Right lobe of liver (tissue), 6 donors: ENCODE measurements around the gene SH3RF3. TPM values are rescaled to one million over a fixed set of nuclear protein-coding genes. Genes with fewer than 3 reads are reported as not detected.
"Not testable (repeated sequence)": the region's sequence is repeated elsewhere in the genome, so short reads cannot be mapped to it uniquely, and the experiment has no call there.

Source experiments
- ATAC-seq, 4 donors: fragments of 200-7000 bp; cut with Tn5 transposase; one replicate each; pipeline ENCODE4 v1.9.1; 2020; ENCODE audit warnings: mild to moderate bottlenecking in 4 of 4, moderate library complexity in 4 of 4
- DNase-seq, 3 donors: peaks; one replicate each; pipeline ENCODE4 v3.0.0-alpha.2; 2020
- H3K27ac ChIP-seq, 3 donors: fragments of 200-600 bp; one replicate each; pipeline ENCODE4 v1.8.0; 2022
- H3K27me3 ChIP-seq, 2 donors: fragments of 200-600 bp; one replicate each; pipeline ENCODE4 v1.8.0; 2022
- H3K36me3 ChIP-seq, 4 donors: fragments of 200-600 bp; sonication (generic) in 1 of 4; one replicate each; pipeline versions ENCODE4 v1.5.1 to v1.8.0; 2017 to 2022; ENCODE audit warnings: control low read depth in 1 of 4
- H3K4me1 ChIP-seq, 4 donors: fragments of 200-600 bp; sonication (generic) in 1 of 4; one replicate each; pipeline versions ENCODE4 v1.5.1 to v1.8.0; 2017 to 2022; ENCODE audit warnings: control low read depth in 1 of 4
- H3K4me3 ChIP-seq, 3 donors: fragments of 200-600 bp; one replicate each; pipeline ENCODE4 v1.8.0; 2022
- H3K9me3 ChIP-seq, 4 donors: fragments of 200-600 bp; sonication (generic) in 1 of 4; one replicate each; pipeline versions ENCODE4 v1.5.1 to v1.8.0; 2017 to 2022; ENCODE audit warnings: control low read depth in 1 of 4
- POLR2A ChIP-seq: fragments of 450-650 bp; IDR thresholded peaks from one replicate; pipeline ENCODE4 v1.6.1; 2017; ENCODE audit warnings: antibody characterized with exemption, mild to moderate bottlenecking
- WGBS: methylation state at CpG from one replicate; pipeline ENCODE4 v1.1.6; 2018; ENCODE audit warnings: low coverage, low lambda C conversion rate; ENCODE audit not compliant: insufficient coverage; ENCODE audit errors: missing lambda C conversion rate; 5-methylcytosine and 5-hydroxymethylcytosine counted together
- intact Hi-C, 2 donors: fragments of 100-400 bp; cut with DNase I; formaldehyde crosslinking; loops; one replicate each; pipeline versions ENCODE4 v1.11.2 to v1.14.1; 2022
- total RNA-seq, 6 experiments: library from RNA; depleted of rRNA in 2 of 6; stranded (reverse); fragments of >200 nt in 2 of 6; fragmentation: NEBNext Ultra II Directional in 3 of 6; extraction: Animal tissue kit (Norgen Biotek cat#: 25700) in 3 of 6; gene quantifications; one replicate each; pipeline versions ENCODE4 v1.1.0 to v1.2.4, GENCODE V29; 2016 to 2023
- TF ChIP-seq, protein P1 (sequence below), 4 donors: fragments of 200-600 bp in 3 of 4; fragments of 450-650 bp in 1 of 4; IDR thresholded peaks; one replicate each; pipeline versions ENCODE4 v1.5.1 to v1.8.0; 2016 to 2022; ENCODE audit warnings: antibody characterized with exemption in 4 of 4, mild to moderate bottlenecking in 2 of 4
- donor health status: DM: no; HTN: yes; CAD: no.
- donor health status: DM: no; HTN: no; CAD: no.
- donor health status: DM: no; HTN: no; CAD: no.
- donor health status: DM: no; HTN: yes; CAD: no.
- donor health status: DM: no; HTN: yes; CAD: no.

SH3RF3 gene
- total RNA-seq, 6 experiments from 2014 or later = 0.68 to 1.6 (median 1.2) TPM

DNA sequence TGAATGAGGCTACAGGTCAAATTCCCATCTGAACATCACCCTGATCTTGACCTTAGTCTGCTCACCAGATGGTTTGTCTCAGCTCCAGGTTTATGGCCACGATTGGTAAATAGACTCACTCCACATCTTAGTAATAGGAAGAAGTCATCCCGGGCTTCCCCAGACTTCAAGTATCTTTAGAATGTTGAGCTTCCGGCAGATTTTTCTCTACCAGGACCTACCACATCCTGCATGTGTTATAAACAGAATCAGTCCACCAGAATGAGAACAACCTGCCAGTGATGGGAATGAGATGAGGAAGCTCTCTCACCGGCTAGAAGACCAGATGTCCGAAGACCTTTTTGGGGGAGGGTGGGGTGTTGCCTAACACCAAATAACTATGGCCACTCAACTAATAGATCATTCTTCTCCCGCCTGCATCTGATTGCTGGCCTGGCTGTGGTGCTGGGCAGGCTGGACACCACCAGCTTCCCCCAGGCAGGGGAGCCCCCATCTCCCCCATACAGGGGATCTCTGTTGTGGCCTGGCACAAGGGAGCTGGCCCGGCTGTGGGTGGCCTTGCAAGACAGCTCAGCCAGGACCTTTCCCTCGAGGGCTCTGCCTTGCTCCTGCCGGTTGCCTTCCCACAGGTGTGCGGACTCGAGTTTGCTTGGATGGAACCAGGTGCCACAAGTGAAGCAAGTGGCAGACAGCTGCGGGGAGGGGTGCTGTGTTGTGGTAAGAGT lies 88.5 kb downstream of the SH3RF3 start:
- 61% methylated on average over 10 of the region's 12 CpGs for WGBS
- Histone ChIP-seq H3K4me3 (no peak overlapping the region), H3K36me3 (no peaks in the 10 kb centered on the region), H3K27me3 (no peaks in the 10 kb centered on the region), H3K4me1 (peaks cover 0 to 10% (median 5%) of the 10 kb centered on the region in 4 donors), H3K27ac (peak overlapping the region in 2 of 3 donors; percentile 44 to 55), H3K9me3 (no peaks in the 10 kb centered on the region)
- intact Hi-C loops = no loop called here
- ATAC-seq (no peak), DNase-seq (no peak)
- no peak for TF ChIP-seq POLR2A
- TF ChIP-seq, protein P1, sequence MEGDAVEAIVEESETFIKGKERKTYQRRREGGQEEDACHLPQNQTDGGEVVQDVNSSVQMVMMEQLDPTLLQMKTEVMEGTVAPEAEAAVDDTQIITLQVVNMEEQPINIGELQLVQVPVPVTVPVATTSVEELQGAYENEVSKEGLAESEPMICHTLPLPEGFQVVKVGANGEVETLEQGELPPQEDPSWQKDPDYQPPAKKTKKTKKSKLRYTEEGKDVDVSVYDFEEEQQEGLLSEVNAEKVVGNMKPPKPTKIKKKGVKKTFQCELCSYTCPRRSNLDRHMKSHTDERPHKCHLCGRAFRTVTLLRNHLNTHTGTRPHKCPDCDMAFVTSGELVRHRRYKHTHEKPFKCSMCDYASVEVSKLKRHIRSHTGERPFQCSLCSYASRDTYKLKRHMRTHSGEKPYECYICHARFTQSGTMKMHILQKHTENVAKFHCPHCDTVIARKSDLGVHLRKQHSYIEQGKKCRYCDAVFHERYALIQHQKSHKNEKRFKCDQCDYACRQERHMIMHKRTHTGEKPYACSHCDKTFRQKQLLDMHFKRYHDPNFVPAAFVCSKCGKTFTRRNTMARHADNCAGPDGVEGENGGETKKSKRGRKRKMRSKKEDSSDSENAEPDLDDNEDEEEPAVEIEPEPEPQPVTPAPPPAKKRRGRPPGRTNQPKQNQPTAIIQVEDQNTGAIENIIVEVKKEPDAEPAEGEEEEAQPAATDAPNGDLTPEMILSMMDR (IDR thresholded peaks at IDR 0.05) = no peak

DNA sequence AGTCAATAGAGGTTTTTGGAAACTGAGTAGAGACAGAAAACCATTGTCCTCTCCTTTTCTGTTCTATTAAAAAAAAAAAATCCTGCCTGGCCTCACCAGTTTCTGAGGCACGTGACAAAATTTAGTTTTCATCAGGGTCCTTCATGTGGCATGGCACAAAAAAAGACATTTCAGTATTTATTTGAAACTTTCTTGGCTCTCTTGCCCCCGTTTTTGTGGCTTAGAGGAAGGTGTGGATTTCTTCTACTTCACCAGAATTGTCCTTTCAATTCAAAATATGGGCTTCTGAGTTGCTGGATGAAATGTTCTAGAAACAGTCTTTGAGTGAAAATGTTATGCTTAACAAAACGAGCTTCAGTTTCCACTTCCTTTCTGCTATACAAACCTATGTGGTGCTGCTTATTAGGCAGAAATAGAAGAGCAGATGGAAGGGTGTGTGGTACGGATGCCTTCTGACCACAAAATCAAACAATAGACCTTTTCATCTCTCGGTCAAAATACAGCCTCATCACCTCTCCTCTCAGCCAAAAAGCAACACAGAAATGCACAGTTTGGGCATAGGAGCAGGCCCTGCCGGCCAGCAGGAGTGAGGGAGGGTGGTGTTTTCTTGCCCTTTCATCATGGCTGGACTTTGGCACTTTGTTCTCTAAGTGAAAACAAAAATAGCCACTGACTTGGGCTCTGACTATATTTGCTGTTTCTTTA lies 89.2 kb downstream of the SH3RF3 start:
- no peaks in the 10 kb centered on the region for H3K36me3 ChIP-seq
- peak in 1 of 3 donors; percentile 78 for DNase-seq
- TF ChIP-seq, protein P1 (IDR thresholded peaks at IDR 0.05) = peak in 2 of 4 donors; percentile 6 to 9
- TF ChIP-seq POLR2A = no peak
- ATAC-seq = peak; percentile 88 to 95 (median 93)
- H3K27me3 ChIP-seq = no peaks in the 10 kb centered on the region
- no peaks in the 10 kb centered on the region for H3K9me3 ChIP-seq
- H3K27ac ChIP-seq = peak overlapping the region in 2 of 3 donors; percentile 44 to 55
- H3K4me3 ChIP-seq = peak overlapping the region in 1 of 3 donors; percentile 8
- WGBS = 21% methylated on average over 6 of the region's 6 CpGs
- intact Hi-C loops = no loop called here
- peaks cover 0 to 10% (median 5%) of the 10 kb centered on the region in 4 donors for H3K4me1 ChIP-seq

DNA sequence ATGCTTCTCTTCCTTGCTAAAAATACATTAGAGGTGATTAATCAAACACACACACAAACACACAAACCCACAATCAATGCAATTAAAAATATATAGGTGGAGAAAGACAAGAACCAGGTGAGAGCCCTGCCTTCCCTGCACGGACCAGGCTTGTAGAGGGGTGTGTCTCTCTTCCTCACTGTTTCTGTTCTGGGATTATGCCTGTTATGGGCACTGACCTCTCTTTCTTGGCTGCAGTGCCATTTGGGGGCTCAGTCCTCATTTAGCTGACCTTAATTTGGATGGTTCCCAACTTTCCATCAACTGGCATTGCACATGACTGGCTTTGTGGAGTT lies 89.8 kb downstream of the SH3RF3 start:
- Histone ChIP-seq H3K36me3 (no peaks in the 10 kb centered on the region), H3K4me3 (peak overlapping the region in 1 of 3 donors; percentile 8), H3K27me3 (no peaks in the 10 kb centered on the region), H3K9me3 (no peaks in the 10 kb centered on the region), H3K27ac (peak overlapping the region in 2 of 3 donors; percentile 44 to 52), H3K4me1 (peaks cover 0 to 10% (median 5%) of the 10 kb centered on the region in 4 donors)
- DNase-seq = peak in 1 of 3 donors; percentile 44
- intact Hi-C loops = no loop called here
- peak; percentile 41 to 75 (median 48) for ATAC-seq
- TF ChIP-seq POLR2A = no peak
- TF ChIP-seq, protein P1 (IDR thresholded peaks at IDR 0.05) = no peak
- WGBS = 10% methylated on average over 1 of the region's 1 CpG

DNA sequence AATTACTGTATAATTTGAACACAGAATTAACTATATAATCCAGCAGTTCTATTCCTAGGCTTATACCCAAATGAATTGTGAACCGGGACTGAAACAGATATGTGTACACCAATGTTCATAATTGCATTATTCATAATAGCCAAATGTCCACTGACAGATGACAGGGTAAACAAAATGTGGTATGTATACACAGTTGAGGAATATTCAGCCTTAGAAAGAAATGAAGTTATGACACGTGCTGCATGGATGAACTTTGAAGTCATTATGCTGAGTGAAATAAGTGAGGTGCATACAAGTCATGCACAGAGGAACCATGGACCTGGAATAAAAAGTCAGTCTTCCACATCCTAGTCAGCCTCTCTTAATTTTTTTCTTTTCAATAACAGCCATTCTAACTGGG lies 91.9 kb downstream of the SH3RF3 start:
- Histone ChIP-seq H3K36me3 (no peaks in the 10 kb centered on the region), H3K9me3 (no peaks in the 10 kb centered on the region), H3K4me1 (peaks cover 0 to 14% (median 5%) of the 10 kb centered on the region in 4 donors), H3K4me3 (no peak overlapping the region), H3K27me3 (no peaks in the 10 kb centered on the region), H3K27ac (no peak overlapping the region)
- no peak for ATAC-seq
- intact Hi-C loops = no loop called here
- WGBS = 94% methylated on average over 2 of the region's 2 CpGs
- TF ChIP-seq POLR2A = no peak
- TF ChIP-seq, protein P1 (IDR thresholded peaks at IDR 0.05) = no peak
- no peak for DNase-seq

DNA sequence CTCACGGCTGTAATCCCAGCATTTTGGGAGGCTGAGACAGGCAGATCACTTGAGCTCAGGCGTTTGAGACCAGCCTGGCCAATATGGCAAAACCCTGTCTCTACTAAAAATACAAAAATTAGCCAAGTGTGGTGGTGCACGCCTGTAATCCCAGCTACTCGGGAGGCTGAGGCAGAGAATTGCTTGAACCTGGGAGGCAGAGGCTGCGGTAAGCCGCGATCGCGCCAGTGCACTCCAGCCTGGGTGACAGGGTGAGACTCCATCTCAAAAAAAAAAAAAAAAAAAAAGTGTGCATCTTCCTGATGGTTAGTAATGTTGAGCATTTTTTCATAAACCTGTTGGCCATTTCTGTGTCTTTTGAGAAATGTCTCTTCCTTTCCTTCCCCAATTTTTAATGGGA lies 92.3 kb downstream of the SH3RF3 start:
- H3K27me3 ChIP-seq, intact Hi-C loops, H3K36me3 ChIP-seq, H3K4me3 ChIP-seq, H3K9me3 ChIP-seq, DNase-seq, H3K27ac ChIP-seq, ATAC-seq: not testable (repeated sequence)
- peaks cover 0 to 19% (median 5%) of the 10 kb centered on the region in 4 donors for H3K4me1 ChIP-seq
- WGBS = 95% methylated on average over 8 of the region's 9 CpGs
